Mucosa of rectum (tissue), 2 donors: Measurements from ENCODE around the gene ICA1.
A peak's percentile ranks its signal among the peaks of the same experiment; 100 is the strongest.

Experiments used
- H3K27ac ChIP-seq, 2 donors: one replicate each; pipeline ENCODE4 v1.7.0; 2013; ENCODE audit warnings: inconsistent platforms in 2 of 2, low read depth in 2 of 2, low read length in 2 of 2
- H3K27me3 ChIP-seq, 2 donors: one replicate each; pipeline ENCODE4 v1.7.0; 2013; ENCODE audit warnings: low read length in 2 of 2; ENCODE audit not compliant: control insufficient read depth in 2 of 2, insufficient read depth in 2 of 2
- H3K36me3 ChIP-seq, 2 donors: one replicate each; pipeline ENCODE4 v1.7.0; 2013; ENCODE audit warnings: low read length in 2 of 2; ENCODE audit not compliant: control insufficient read depth in 2 of 2, insufficient read depth in 2 of 2
- H3K4me1 ChIP-seq, 2 donors: one replicate each; pipeline ENCODE4 v1.7.0; 2013; ENCODE audit warnings: low read length in 2 of 2, mild to moderate bottlenecking in 1 of 2; ENCODE audit not compliant: control insufficient read depth in 2 of 2, insufficient read depth in 2 of 2
- H3K4me3 ChIP-seq, 2 donors: one replicate each; pipeline ENCODE4 v1.7.0; 2013; ENCODE audit warnings: low read length in 2 of 2
- H3K9ac ChIP-seq, 2 donors: one replicate each; pipeline ENCODE4 v1.7.0; 2013; ENCODE audit warnings: low read length in 2 of 2, low read depth in 1 of 2, mild to moderate bottlenecking in 1 of 2
- H3K9me3 ChIP-seq, 2 donors: one replicate each; pipeline ENCODE4 v1.7.0; 2013; ENCODE audit warnings: low read length in 2 of 2; ENCODE audit not compliant: control insufficient read depth in 2 of 2
- donor health status: healthy.
- donor health status: Normal muscosa, but diverticular disease.

The ICA1 gene

GRCh38 chr7:8185926-8186683, 75.9 kb downstream of the ICA1 start:
- Histone ChIP-seq H3K36me3 (no peaks in the 10 kb centered on the region), H3K4me3 (no peak overlapping the region), H3K9ac (no peak overlapping the region), H3K4me1 (no peaks in the 10 kb centered on the region), H3K27me3 (no peaks in the 10 kb centered on the region), H3K9me3 (no peaks in the 10 kb centered on the region), H3K27ac (no peak overlapping the region)

- Histone ChIP-seq H3K27ac (no peak overlapping the region), H3K27me3 (no peaks in the 10 kb centered on the region), H3K9me3 (no peaks in the 10 kb centered on the region), H3K36me3 (no peaks in the 10 kb centered on the region), H3K9ac (no peak overlapping the region), H3K4me1 (no peaks in the 10 kb centered on the region), H3K4me3 (no peak overlapping the region)
Observed at GRCh38 chr7:8184221-8184620, 77.7 kb downstream of the ICA1 start.

GRCh38 chr7:8179486-8179885, 82.5 kb downstream of the ICA1 start:
- Histone ChIP-seq H3K27ac (no peak overlapping the region), H3K27me3 (no peaks in the 10 kb centered on the region), H3K4me1 (peaks cover 6% of the 10 kb centered on the region in 2 donors), H3K9me3 (no peaks in the 10 kb centered on the region), H3K36me3 (no peaks in the 10 kb centered on the region), H3K4me3 (no peak overlapping the region), H3K9ac (no peak overlapping the region)

DNA sequence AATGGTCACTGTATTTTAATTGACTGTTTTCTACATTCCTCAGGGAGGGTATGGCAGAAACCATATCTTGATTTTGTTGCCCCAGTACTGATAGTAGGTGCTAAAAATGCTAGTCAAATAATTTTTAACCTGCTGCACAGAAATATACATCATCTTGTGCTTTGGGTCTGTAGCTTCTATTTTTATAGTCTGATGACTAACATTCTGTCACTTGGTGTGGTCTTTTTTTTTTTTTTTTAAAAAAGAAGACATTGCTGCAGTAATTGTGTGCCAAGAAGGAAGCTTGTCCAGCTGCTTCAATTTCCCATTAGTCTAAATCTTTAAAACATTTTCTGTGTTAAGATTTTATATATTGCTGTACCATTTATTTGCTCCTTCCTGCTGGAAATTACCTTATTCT, 83.6 kb downstream of the ICA1 start:
- H3K9me3 ChIP-seq = no peaks in the 10 kb centered on the region
- H3K4me1 ChIP-seq = peaks cover 6% of the 10 kb centered on the region in 2 donors
- no peaks in the 10 kb centered on the region for H3K36me3 ChIP-seq
- H3K9ac ChIP-seq = no peak overlapping the region
- no peaks in the 10 kb centered on the region for H3K27me3 ChIP-seq
- no peak overlapping the region for H3K4me3 ChIP-seq
- H3K27ac ChIP-seq = peak overlapping the region in 1 of 2 donors; percentile 4

DNA sequence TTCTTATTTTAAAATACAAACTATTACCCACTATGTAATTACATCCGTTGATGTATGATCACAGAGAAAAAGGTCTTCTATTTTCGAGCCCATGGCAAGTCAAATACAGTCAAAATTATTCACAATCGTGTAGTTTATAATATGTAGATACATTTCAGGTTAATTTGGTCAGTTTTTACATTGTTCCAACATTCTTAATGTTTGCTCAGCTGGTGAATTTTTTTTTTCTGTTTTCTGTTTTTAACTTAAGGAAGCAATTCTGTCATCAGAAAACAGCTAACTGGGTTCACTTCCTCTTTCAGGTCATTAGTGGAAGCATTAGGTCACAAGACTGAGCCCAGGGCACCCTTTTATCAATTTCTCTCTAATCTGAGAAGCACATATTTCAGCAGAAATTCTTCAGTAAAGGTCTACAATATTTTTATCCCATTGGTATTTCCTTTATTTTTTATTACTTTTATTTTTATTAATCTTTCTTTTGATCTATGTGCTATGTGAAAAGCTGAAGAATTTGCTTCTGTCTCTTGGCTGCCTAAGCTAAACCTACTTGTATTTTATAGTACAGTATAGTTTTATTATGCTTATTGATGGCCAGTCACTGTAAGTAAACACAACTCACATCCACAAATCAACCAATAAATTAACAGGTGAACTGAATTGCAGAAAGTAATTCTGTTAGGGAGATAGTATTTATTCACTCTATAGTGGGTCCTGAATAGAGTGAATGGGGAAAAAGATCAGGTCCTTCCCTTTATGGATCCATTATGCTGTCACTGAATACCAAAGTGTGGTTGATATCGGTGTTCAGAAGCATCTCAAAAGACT, 84.6 kb downstream of the ICA1 start:
- Histone ChIP-seq H3K4me3 (peak overlapping the region in 1 of 2 donors; percentile 10), H3K27ac (peak overlapping the region; percentile 31 to 78), H3K27me3 (no peaks in the 10 kb centered on the region), H3K9ac (no peak overlapping the region), H3K36me3 (no peaks in the 10 kb centered on the region), H3K9me3 (no peaks in the 10 kb centered on the region), H3K4me1 (peaks cover 6% of the 10 kb centered on the region in 2 donors)

DNA sequence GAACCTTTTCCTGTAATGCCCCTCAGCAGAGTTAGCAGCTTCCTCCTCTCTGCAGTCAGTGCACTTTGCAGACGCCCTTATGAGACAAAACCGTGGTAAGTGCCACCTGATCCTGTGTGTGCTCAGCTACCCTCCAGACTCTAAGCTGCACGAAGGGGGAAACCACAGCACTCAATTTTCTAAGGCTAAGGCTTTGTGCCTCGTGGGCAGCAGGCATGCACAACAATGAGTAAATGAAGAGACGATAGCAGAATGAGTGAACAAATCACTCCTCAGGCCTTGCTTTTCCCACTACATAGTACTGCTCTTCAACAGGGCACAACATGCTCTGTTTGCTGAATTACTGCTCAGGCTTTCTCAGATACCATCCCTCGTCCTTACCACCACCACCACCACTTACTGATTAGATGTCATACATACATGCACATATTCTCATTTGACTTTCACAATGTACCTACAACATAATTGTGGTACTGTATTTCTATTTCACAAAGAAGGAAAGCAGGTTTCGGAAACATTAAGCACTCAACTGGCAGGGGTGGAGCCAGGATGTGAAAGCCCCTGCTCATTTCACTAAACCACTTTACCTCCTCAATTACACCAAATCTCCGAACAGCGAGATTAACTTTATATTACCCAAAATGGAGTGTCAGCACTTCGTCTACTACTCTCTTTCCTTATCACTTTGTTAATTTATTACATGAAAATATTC, 85.4 kb downstream of the ICA1 start:
- Histone ChIP-seq H3K9me3 (no peaks in the 10 kb centered on the region), H3K36me3 (no peaks in the 10 kb centered on the region), H3K27me3 (no peaks in the 10 kb centered on the region), H3K4me3 (peak overlapping the region in 1 of 2 donors; percentile 38), H3K27ac (peak overlapping the region; percentile 18 to 78), H3K4me1 (peaks cover 6% of the 10 kb centered on the region in 2 donors), H3K9ac (no peak overlapping the region)

DNA sequence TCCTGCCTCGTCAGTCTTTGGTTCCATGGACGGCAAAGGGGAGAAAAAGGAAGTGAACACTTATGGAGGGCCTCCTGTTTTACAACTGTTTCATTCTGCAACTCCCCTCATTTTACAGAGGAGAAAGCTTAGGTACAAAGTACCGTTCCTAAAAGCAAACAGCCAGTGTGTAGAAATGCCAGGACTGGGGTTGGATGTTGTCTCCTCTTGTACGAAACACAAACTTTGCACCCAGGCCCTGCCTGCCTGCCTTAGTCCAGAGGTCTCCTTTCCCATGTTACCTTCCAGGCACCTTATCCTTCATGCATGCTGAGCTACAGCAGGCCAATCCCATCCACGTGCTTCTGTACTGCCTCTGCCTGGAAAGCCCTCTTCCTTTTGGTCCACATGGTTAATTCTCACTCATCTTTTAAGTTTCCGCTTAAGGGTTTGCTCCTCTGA, 86.0 kb downstream of the ICA1 start:
- H3K9ac ChIP-seq = no peak overlapping the region
- H3K4me3 ChIP-seq = peak overlapping the region in 1 of 2 donors; percentile 37
- peaks cover 6% of the 10 kb centered on the region in 2 donors for H3K4me1 ChIP-seq
- no peaks in the 10 kb centered on the region for H3K9me3 ChIP-seq
- H3K27ac ChIP-seq = peak overlapping the region; percentile 26 to 78
- H3K27me3 ChIP-seq = no peaks in the 10 kb centered on the region
- no peaks in the 10 kb centered on the region for H3K36me3 ChIP-seq

DNA sequence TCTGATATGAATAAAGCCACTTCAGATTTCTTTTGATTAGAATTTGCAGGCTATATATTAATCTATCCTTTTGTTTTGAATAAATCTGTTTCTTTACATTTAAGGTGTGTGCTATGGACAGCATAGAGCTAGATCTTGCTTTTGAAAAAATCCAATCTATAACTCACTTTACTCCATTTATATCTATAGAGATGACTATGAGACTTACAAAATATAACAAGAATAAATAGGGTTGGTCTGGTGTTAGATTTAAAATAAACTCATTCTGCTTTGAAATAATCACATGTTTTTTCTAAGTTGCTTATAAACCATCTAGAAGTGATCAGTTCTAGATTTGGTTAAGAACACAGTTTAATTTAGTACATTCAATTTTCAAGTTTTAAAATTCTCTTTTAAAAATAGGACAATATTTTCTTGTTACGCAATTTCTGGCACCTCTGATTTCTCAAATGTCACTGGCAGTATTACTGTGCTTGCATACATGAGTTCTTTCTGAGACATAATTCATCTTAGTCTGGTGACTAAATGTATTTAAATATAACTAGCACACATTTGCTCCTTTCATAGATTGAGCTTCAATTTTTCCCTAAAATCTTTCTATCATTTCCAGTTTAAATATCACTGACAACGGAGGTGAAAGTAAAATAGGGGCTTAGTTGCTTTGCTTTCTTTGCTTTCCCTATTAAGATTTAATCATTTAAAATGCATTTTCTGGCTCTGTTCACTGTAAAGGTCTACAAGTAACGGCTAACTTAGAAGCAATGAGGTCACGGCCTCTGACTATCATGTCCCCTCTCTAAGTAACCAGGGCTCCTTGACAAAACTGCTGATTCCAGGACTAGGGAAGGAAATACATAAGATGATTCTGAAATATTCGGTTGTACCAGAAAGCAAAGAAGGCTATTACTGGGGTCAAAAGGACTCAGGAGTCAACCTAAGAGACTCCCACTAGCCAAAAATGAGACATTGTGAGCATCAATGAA, 89.3 kb downstream of the ICA1 start:
- Histone ChIP-seq H3K27ac (no peak overlapping the region), H3K27me3 (no peaks in the 10 kb centered on the region), H3K4me3 (no peak overlapping the region), H3K9ac (no peak overlapping the region), H3K4me1 (peaks cover 6% of the 10 kb centered on the region in 2 donors), H3K9me3 (no peaks in the 10 kb centered on the region), H3K36me3 (no peaks in the 10 kb centered on the region)

DNA sequence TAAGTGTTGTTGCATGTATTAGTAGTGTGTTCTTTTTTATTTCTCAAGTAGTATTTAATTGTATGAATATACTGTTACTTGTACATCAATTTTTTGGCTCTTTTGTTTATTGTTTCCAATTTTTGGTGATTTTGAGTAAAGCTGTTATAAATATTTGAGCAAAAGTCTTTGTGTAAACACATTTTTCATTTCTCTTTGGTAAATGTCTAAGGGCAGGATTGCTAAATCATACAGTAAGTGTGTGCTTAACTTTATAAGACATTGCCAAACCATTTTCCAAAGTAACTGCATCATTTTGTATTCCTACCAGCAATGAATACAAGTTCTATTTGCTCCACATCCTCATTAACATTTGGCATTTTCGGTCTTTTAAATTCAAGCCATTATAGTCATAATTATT, 92.8 kb downstream of the ICA1 start:
- H3K4me1 ChIP-seq = no peaks in the 10 kb centered on the region
- no peaks in the 10 kb centered on the region for H3K9me3 ChIP-seq
- H3K9ac ChIP-seq = no peak overlapping the region
- H3K27ac ChIP-seq = no peak overlapping the region
- H3K36me3 ChIP-seq = no peaks in the 10 kb centered on the region
- H3K27me3 ChIP-seq = no peaks in the 10 kb centered on the region
- no peak overlapping the region for H3K4me3 ChIP-seq
